ENCODE data around the gene CD59. TPM values are rescaled to one million over a fixed set of nuclear protein-coding genes. Genes with fewer than 3 reads are reported as not detected.
"Not testable (repeated sequence)": the region's sequence is repeated elsewhere in the genome, so short reads cannot be mapped to it uniquely, and the experiment has no call there.

CD59 gene
- polyA plus RNA-seq, 1 donor, result 98.6 TPM

DNA sequence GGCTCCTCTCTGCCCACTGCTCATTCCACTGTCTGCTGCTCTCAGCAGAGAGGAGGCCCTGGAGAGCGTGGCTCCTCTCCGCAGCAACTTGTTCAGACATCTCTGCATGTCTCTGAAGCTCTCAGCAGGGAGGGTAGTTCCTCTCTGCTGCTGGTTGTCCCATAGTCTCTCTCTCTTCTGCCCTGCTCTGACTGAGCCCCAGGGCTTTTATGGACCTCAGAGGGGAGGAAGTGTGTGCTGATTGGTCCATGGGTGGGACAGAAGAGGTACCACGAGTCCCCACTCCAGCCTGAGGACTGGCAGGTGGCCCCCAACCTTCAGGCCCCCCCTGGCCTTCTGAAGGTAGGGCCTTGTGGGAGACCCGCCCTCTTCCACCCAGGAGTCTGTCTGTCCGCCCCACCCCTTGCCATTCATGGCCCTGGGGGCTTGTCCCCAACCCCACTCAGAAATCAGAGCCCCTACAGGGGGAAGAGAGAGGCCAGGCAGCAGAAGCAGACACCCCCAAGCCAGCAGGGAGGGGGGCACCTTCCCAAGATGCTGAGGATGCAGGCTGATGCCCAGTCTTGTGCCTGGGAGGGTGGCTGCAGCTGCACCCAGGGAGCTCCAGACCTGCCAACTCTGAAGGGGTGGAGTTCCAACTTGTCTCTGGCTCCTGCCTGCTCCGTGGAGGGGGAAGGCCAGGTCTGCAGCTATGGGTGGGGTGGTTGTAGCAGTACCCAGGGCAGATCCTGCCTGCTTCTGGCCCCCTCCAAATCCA lies 70.7 kb downstream of the CD59 start:
- no peak for DNase-seq

DNA sequence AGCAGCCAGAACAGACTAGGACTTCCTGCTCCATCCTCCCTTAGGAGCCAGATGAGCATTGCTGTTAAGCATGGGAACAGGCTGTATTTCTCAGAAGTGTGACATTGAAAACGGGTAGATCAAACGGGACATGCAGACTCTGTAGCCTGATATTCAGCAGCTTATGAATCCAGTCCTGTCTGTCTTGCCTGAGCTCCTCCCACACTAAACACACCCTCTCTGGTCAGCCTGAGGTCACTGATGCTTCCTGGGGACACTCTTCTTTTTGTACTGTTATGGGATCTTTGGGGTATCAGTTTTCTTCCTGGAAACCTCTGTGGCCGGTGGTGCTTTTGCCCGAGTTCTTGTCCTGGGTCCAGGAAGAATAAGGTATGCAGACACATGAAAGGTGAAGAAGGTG lies 71.4 kb downstream of the CD59 start:
- DNase-seq, result no peak

DNA sequence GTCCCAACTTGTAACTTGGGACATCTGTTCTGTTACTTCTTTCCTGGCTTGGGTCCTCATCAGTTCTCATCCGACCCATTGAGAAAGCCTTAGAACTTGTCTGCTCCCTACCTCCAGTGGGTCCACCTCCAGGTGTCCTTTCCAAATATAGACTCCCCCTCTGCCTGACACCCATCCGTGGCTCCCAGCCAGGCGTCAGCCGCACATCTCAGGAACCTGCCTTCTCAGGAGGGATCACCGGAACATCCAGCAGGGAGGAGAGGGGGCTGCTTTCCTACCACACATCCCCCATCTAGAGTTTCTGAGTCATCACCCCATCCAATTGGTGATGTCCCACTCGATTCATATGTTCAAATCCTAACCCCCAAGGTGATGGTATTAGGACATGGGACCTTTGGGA lies 72.1 kb downstream of the CD59 start:
- no peak for DNase-seq

DNA sequence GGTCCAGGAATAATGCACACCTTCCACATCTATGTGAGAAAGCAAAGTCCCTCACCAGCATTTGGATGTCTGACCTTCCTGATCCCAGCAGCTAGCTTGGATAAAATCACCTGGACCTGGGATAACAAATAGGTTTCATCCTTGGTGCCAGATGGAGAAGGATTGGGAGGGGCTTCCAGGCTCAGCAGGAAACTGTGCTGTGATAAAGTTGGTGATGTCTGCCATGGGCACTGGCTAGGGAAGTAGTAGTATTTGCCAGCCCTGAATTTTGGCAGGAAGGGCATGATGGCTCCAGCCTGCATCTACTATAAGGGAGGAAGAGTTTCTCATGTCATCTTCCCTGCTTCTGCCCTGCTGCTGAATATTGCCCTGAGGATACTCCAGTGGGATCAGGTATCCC lies 73.1 kb downstream of the CD59 start:
- DNase-seq, result no peak

DNA sequence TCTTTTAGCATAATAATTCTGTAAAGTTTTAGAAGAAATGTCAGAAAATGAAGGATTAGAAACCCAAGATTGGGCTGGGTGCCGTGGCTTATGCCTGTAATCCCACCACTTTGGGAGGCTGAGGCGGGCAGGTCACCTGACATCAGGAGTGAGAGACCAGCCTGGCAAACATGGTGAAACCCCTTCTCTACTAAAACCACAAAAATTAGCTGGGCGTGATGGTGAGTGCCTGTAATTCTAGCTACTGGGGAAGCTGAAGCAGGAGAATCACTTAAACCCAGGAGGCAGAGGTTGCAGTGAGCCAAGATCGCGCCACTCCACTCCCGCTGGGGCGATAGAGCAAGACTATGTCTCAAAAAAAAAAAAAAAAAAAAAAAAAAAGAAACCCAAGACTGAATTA lies 74.7 kb downstream of the CD59 start:
- DNase-seq, result not testable (repeated sequence)

DNA sequence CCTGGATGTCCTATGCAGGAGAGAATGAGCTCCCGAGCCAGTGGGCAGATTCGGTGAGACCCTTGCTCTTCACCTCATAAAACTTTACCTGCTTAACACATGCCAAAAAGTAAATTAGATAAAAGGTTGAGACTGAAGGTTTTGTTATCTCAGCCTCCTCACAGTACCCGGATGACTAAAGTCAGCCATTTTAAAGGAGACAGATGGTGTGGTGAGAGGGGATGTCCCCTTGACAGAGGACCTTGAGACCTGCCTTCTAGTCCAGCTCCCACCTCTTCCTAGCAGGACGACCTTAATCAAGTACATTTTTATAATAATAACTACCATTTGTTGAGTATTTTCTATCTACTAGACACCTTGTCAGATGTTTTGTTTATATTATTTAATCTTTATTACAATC lies 75.3 kb downstream of the CD59 start:
- DNase-seq, result no peak

DNA sequence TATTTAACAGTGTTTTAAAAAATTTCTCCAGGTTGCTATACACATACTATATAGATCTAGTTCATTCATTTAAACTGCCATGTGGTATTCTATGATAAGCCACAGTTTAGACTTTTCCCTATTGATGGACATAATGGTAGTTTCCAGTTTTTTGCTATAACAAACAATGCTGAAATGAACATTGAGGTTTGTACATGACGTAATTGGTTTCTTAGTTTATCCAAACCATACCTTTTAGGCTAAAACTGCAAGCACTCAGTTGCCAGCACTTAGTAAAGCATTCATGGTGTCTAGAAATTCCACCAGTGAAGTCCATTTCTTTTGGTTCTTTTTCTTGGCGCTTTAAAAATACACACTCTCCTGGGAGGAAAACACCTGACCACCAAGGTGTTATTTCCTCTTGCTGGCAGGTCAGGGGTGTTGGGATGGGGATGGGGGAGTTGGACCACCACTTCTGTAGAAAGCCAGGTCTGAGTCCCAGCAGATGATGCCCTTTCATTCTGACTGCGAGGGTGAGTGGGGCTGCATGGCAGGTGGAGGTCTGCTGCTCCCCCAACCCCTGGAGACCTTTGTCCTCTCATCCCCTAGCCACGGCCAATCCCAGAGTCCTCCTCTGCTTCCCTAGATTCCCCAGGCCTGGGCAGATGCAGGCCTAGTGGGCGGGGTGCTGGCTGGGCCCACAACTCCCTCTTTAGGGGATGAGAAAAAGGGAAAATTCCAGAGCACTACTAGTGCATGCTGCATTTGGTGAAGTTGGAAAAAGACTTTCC lies 76.7 kb downstream of the CD59 start:
- DNase-seq, result no peak

DNA sequence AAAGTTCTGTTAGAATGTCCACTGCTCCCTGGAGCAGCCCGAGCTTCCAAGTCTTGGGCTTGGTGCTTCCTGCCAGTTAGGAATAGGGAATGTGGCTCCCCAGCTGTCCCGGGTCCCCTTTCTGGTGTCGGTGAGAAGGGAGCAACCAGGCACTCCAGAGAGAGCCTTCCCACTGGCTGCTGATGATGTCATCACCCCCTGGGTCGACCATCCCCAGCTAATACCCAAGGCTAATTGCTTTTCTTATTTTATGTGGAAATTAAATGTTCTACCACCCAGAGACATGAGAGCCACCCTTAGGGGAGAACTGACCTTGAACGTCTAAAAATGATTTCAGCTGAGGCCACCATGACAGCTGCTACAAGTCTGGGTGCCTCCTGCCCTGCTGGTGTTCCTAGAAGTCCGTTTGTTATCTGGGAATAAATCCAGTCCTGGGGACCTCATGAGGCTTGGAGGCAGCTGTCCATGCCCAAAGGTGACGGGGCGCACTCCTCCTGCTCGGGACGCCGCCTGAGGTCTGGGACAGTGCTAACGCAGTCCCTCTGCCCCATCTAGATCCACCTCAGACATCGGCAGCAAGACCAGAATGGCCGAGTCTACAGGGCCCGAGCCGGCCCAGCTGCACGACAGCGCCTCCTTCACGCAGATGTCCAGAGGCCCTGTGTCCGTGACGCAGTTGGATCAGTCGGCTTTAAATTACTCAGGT lies 77.9 kb downstream of the CD59 start:
- DNase-seq, result no peak

DNA sequence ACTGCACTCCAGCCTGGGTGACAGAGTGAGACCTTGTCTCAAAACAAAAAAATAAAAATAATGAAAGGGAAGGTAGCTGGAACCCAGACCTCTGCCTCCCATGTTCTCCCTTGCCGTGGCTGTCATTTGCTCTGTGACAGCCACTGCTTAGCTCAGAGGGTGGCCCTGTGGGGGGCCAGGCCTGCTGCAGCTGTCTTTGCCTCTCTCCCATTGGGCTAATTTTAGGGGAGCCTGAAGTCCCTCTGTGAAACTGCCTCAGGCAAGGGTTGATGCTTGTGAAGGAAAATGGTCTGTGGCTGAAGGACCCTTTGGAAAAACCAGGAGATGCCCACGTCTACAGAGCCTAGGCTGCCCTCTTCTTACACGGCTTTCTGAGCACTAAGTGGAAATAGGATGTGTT lies 78.5 kb downstream of the CD59 start:
- no peak for DNase-seq

DNA sequence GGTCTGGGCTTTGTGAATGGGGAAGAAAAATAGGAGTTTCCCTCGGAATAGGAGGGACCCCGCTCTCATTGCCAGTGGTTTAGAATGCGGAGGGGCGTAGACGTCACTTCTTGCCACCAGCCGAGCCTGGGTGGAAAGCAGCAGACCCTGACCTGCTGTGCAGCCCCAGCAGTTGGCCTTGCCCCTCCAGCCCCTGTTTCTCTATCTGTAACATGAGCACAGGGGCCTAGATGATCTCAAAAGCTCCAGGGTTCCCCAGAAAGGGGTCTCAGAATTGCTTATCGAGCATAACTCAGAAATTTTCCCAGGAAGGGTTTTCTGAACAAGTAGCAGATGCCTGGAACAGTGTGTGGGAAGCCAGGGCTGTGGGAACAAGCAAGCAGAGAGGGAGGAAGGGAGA lies 79.5 kb downstream of the CD59 start:
- no peak for DNase-seq

DNA sequence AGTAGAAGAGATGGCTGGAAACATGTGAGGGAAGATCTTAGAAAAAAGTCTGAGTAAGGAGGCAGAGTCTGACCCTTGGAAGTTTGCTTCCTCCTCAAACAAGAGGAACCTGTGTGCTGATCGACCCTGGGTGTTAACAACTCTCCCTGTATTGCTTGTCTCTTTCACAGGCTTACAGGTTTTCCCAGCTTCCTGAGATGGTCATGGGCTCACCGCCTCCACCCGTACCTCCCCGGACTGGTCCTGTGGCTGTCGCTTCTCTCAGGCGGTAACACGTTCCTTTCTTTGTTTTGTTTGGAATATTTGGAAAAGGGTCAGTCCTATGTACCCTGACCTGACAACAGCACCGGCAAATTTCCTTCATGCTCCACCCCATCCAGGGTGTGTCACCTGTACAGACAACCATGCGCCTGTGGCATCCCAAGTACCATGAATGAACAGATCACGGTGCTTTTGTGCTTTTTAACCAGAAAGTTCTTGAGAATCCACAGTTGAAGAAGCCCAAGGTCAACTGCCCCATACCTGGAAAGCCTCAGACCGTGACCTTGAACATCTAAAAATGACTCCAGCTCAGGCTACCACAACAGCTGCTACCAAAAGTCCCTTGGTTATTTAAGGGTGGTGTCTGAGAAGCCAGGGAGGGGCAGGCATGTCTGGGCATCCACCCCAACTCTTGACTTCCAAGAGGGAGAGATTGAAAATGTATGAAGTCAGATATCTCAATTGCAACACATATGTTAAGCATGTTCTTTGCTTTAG lies 80.2 kb downstream of the CD59 start:
- no peak for DNase-seq

DNA sequence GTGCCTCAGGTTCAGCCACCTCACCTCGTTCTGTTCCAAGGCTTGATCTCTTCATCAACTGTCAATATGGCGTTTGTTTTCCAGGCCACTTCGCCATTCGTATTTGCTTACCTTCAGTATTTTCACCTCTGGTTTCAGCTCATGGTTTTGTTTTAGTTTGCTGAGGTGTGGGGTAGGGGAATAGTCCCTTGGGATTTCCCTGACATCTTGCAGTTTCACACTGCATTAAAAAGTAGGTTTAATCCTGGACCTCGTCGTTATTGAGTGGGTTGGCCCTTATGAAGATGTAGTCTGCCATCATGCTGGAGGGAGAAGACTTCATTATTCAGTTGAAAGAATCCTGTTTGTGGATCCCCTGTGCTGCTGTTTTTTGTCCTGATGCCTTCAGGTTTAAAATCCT lies 81.6 kb downstream of the CD59 start:
- no peak for DNase-seq

Other genes starting within 250 kb of the CD59 start
- not detected for gene C11orf91, start 35.6 kb downstream of the CD59 start, polyA plus RNA-seq (ENCODE audit: insufficient read length)
- 23.8 TPM for gene FBXO3, start 38.1 kb upstream of the CD59 start, polyA plus RNA-seq (ENCODE audit: insufficient read length)
- 16.5 TPM for gene LMO2, start 155.7 kb upstream of the CD59 start, polyA plus RNA-seq (ENCODE audit: insufficient read length)

All from hindlimb muscle (tissue), 1 donor.